ENCODE results near the gene KCTD20. TPM values are rescaled to one million over a fixed set of nuclear protein-coding genes. Genes with fewer than 3 reads are reported as not detected.
"Not testable (repeated sequence)": the region's sequence is repeated elsewhere in the genome, so short reads cannot be mapped to it uniquely, and the experiment has no call there.

The KCTD20 gene
- total RNA-seq, 4 donors from 2014 or later, result 31.0 to 130 (median 46.4) TPM

DNA sequence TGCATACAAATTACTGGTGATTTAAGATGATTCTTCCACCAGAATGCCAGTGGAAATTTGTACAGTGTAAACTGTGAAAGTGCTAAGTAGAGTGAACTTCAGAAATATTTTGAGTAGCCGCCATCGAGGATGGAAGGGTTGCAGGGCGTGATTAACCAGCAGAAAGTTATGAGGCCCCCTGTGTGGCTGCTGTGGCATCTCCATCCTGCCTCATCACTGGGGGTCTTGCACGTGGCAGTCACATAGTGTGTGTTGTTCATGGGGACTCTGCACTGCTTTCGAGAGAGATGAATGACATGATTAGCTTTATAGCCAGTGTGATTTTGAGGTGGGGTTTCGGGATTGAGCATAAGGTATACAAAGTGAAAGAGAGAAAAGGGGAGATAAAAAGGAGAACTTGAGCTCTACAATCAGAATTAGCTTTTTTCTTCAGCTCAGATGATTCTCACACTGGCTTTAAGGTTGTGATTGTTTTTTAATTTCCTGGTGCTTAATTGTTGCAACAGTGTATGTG is 26.4 kb downstream of the KCTD20 start:
- Histone ChIP-seq H3K36me3 (no peaks in the 10 kb centered on the region), H3K27me3 (no peaks in the 10 kb centered on the region), H3K27ac (no peak overlapping the region), H3K9me3 (no peaks in the 10 kb centered on the region), H3K4me1 (no peaks in the 10 kb centered on the region), H3K4me3 (no peak overlapping the region)
- TF ChIP-seq POLR2A (IDR thresholded peaks at IDR 0.05), result no peak
- TF ChIP-seq, protein P1, sequence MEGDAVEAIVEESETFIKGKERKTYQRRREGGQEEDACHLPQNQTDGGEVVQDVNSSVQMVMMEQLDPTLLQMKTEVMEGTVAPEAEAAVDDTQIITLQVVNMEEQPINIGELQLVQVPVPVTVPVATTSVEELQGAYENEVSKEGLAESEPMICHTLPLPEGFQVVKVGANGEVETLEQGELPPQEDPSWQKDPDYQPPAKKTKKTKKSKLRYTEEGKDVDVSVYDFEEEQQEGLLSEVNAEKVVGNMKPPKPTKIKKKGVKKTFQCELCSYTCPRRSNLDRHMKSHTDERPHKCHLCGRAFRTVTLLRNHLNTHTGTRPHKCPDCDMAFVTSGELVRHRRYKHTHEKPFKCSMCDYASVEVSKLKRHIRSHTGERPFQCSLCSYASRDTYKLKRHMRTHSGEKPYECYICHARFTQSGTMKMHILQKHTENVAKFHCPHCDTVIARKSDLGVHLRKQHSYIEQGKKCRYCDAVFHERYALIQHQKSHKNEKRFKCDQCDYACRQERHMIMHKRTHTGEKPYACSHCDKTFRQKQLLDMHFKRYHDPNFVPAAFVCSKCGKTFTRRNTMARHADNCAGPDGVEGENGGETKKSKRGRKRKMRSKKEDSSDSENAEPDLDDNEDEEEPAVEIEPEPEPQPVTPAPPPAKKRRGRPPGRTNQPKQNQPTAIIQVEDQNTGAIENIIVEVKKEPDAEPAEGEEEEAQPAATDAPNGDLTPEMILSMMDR (IDR thresholded peaks at IDR 0.05), result no peak
- intact Hi-C loops (cut with DNase I; ENCODE audit: low total_unique reads), result no loop called here
- DNase-seq, result no peak

DNA sequence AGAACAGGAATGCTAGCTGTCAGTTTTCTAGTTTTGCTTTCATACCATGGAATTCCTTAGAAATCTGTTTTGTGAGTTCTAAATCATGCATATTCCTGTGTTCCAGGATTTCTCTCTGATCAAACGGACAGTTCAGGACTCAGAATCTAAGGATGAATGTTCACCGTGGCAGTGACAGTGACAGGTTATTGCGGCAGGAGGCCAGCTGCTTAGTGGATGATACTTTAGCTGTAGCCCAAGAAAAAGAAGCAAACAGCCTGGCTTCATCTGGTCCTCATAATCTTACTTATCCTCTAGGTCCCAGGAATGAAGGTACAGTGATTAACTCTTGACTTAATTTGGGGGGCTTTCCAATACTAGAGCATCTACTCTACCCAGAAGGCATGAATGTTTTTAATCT is 27.1 kb downstream of the KCTD20 start:
- intact Hi-C loops (cut with DNase I; ENCODE audit: low total_unique reads), result no loop called here
- Histone ChIP-seq H3K36me3 (no peaks in the 10 kb centered on the region), H3K4me3 (no peak overlapping the region), H3K4me1 (no peaks in the 10 kb centered on the region), H3K27ac (no peak overlapping the region), H3K27me3 (no peaks in the 10 kb centered on the region), H3K9me3 (no peaks in the 10 kb centered on the region)
- no peak for DNase-seq
- TF ChIP-seq, protein P1 (IDR thresholded peaks at IDR 0.05), result no peak
- TF ChIP-seq POLR2A (IDR thresholded peaks at IDR 0.05), result no peak

DNA sequence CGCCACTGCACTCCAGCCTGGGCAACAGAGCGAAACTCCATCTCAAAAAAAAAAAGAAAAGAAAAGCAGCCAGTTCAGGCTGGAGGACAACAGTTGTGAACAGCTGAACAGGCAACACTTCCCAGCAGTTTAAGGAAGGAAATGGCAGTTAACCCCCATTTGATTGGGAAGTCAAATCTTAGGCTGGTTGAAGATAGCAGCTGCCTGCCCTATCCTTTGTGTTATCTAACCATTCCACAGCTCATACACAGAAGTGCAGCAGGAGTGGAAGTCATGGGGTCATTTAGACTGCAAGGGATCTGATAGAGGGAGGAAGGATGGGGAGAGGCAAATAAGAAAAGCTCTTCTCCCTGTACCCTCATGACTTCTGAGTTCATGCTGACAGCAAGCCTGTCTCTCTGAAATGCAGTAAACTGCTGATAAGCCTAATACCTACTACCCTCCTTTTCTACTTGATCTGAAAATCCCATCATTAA is 35.3 kb downstream of the KCTD20 start:
- Histone ChIP-seq H3K4me1 (no peaks in the 10 kb centered on the region), H3K36me3 (no peaks in the 10 kb centered on the region), H3K4me3 (no peak overlapping the region), H3K27me3 (no peaks in the 10 kb centered on the region), H3K27ac (no peak overlapping the region), H3K9me3 (no peaks in the 10 kb centered on the region)
- no peak for TF ChIP-seq POLR2A (IDR thresholded peaks at IDR 0.05)
- intact Hi-C loops (cut with DNase I; ENCODE audit: low total_unique reads), result no loop called here
- no peak for DNase-seq

DNA sequence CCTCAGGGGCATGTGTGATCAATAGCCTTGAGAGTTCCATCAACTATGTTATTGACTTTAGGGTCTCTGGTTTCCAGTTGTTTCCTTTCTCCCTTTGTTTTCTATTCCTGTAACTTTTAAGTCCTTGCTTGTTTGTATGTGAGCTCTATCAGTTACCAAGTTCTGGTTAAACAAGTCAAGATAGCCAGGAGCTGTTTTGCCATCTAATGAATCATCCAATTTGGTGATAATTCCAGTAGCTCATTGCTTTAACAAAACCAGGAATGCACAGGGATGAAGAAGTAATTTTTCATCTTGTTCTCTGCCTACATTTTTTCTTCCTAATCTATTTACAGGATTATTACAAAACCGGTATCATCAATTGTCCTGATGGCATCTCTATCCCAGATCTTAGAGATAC is 36.5 kb downstream of the KCTD20 start:
- Histone ChIP-seq H3K4me1 (no peaks in the 10 kb centered on the region), H3K36me3 (no peaks in the 10 kb centered on the region), H3K9me3 (no peaks in the 10 kb centered on the region), H3K27me3 (no peaks in the 10 kb centered on the region), H3K27ac (no peak overlapping the region), H3K4me3 (no peak overlapping the region)
- DNase-seq, result no peak
- TF ChIP-seq, protein P1 (IDR thresholded peaks at IDR 0.05), result no peak
- no peak for TF ChIP-seq POLR2A (IDR thresholded peaks at IDR 0.05)
- intact Hi-C loops (cut with DNase I; ENCODE audit: low total_unique reads), result no loop called here

DNA sequence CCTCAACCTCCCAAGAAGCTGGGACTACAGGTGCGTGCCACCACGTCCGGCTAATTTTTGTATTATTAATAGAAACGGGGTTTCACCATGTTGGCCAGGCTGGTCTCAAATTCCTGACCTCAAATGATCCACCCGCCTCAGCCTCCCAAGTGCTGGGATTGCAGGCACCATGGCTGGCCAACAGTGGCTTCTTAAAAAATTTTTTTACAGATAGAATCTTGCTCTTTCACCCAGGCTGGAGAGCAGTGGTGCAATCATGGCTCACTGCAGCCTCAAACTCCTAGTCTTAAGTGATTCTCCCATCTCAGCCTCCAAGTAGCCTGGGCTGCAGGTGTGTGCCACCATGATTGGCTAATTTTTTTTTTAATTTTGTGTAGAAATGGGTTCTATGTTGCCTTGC is 40.5 kb downstream of the KCTD20 start:
- DNase-seq; H3K27me3 ChIP-seq; H3K4me3 ChIP-seq; intact Hi-C loops (cut with DNase I; ENCODE audit: low total_unique reads); H3K36me3 ChIP-seq; H3K27ac ChIP-seq; H3K9me3 ChIP-seq; H3K4me1 ChIP-seq: not testable (repeated sequence)

DNA sequence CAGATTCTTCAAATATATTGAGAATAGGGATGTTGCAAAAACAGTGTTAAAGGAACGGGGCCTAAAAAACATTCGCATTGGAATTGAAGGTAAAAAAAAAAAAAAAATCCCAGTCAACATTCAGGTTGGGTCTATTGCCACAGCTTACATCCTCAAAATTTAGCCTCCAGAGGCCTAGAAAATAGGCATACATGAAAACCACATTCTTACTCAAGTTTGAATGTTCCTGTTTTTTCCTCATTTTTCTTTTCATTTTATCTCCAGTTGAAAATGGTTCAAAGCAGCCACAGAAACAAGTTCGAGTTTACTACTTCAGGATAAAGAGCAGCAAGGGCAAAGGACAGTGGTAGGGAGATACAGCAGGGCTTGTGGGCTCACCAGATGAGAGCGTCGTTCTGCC is 41.9 kb downstream of the KCTD20 start:
- intact Hi-C loops (cut with DNase I; ENCODE audit: low total_unique reads), result no loop called here
- Histone ChIP-seq H3K36me3 (no peaks in the 10 kb centered on the region), H3K4me1 (no peaks in the 10 kb centered on the region), H3K4me3 (no peak overlapping the region), H3K27ac (no peak overlapping the region), H3K27me3 (no peaks in the 10 kb centered on the region), H3K9me3 (no peaks in the 10 kb centered on the region)
- no peak for TF ChIP-seq POLR2A (IDR thresholded peaks at IDR 0.05)
- TF ChIP-seq, protein P1 (IDR thresholded peaks at IDR 0.05), result no peak
- no peak for DNase-seq
